SKM-1 treated with dmso at 0.1 percent for 144 hours (cell line): ENCODE data around the gene SH3YL1.
A peak's percentile ranks its signal among the peaks of the same experiment; 100 is the strongest.

Source experiments
- DNase-seq: peaks from one replicate; lab custom pipeline; 2025; ENCODE audit not compliant: unreplicated experiment; lab: John Stamatoyannopoulos, UW

The SH3YL1 gene

GRCh38 chr2:282371-283263, 18.8 kb upstream of the SH3YL1 start:
- DNase-seq: no peak

GRCh38 chr2:281381-281780, 17.5 kb upstream of the SH3YL1 start:
- no peak for DNase-seq

- no peak for DNase-seq
These were observed 16.8 kb upstream of the SH3YL1 start for GRCh38 chr2:280650-281110.

- DNase-seq: no peak
These were observed 16.3 kb upstream of the SH3YL1 start for GRCh38 chr2:279956-280649.

GRCh38 chr2:279366-279765, 15.5 kb upstream of the SH3YL1 start:
- no peak for DNase-seq

GRCh38 chr2:278927-279320, 15.1 kb upstream of the SH3YL1 start:
- no peak for DNase-seq

- no peak for DNase-seq
These were observed 14.6 kb upstream of the SH3YL1 start for GRCh38 chr2:278312-278926.

GRCh38 chr2:275466-275865, 11.6 kb upstream of the SH3YL1 start:
- DNase-seq: peak; percentile 46

- no peak for DNase-seq
These were observed 10.7 kb upstream of the SH3YL1 start for GRCh38 chr2:274503-274902.

- DNase-seq: no peak
These were observed 9.5 kb upstream of the SH3YL1 start for GRCh38 chr2:273333-273732.

GRCh38 chr2:271917-272316, 8.1 kb upstream of the SH3YL1 start:
- no peak for DNase-seq

- no peak for DNase-seq
These were observed 7.0 kb upstream of the SH3YL1 start for GRCh38 chr2:270861-271260.

- no peak for DNase-seq
These were observed 5.7 kb upstream of the SH3YL1 start for GRCh38 chr2:269356-270030.

GRCh38 chr2:268323-268722, 4.5 kb upstream of the SH3YL1 start:
- no peak for DNase-seq

- peak; percentile 79 for DNase-seq
These were observed 949 bp upstream of the SH3YL1 start, which contains the start of gene ACP1 for GRCh38 chr2:264493-265468. ACP1 (plus strand) TSS chr2:264947; CDS start chr2:264965, 18 bp downstream.

- no peak for DNase-seq
These were observed 652 bp downstream of the SH3YL1 start for GRCh38 chr2:263022-263738.

GRCh38 chr2:262117-262516, 1.7 kb downstream of the SH3YL1 start:
- DNase-seq: no peak

GRCh38 chr2:260507-261161, 3.2 kb downstream of the SH3YL1 start:
- no peak for DNase-seq

- no peak for DNase-seq
These were observed 4.0 kb downstream of the SH3YL1 start for GRCh38 chr2:259789-260331.
